NCI-H1436 (cell line): Measurements from ENCODE around the gene MGAT5.
"Not testable (repeated sequence)": the region's sequence is repeated elsewhere in the genome, so short reads cannot be mapped to it uniquely, and the experiment has no call there.

Experiments used
- DNase-seq: peaks from one replicate; lab custom pipeline; 2025; lab: John Stamatoyannopoulos, UW

The MGAT5 gene

GRCh38 chr2:134470561-134471168 lies 216.8 kb downstream of the MGAT5 start:
- DNase-seq: no peak

GRCh38 chr2:134476982-134477381 lies 223.1 kb downstream of the MGAT5 start:
- DNase-seq: not testable (repeated sequence)

- no peak for DNase-seq
These were observed 225.9 kb downstream of the MGAT5 start for GRCh38 chr2:134479696-134480330.

- no peak for DNase-seq
These were observed 228.4 kb downstream of the MGAT5 start for GRCh38 chr2:134482131-134482723.

GRCh38 chr2:134482766-134483340 lies 229.0 kb downstream of the MGAT5 start:
- no peak for DNase-seq

- no peak for DNase-seq
These were observed 236.0 kb downstream of the MGAT5 start for GRCh38 chr2:134489732-134490384.

GRCh38 chr2:134490559-134490958 lies 236.7 kb downstream of the MGAT5 start:
- no peak for DNase-seq

- DNase-seq: no peak
These were observed 237.2 kb downstream of the MGAT5 start for GRCh38 chr2:134491022-134491421.

GRCh38 chr2:134491771-134492441 lies 238.0 kb downstream of the MGAT5 start:
- peak; percentile 50 for DNase-seq

- DNase-seq: no peak
These were observed 239.9 kb downstream of the MGAT5 start for GRCh38 chr2:134493797-134494196.

- no peak for DNase-seq
These were observed 244.8 kb downstream of the MGAT5 start for GRCh38 chr2:134498654-134499053.

- DNase-seq: no peak
These were observed 245.5 kb downstream of the MGAT5 start for GRCh38 chr2:134499307-134499926.

- no peak for DNase-seq
These were observed 246.5 kb downstream of the MGAT5 start for GRCh38 chr2:134500211-134500935.

GRCh38 chr2:134501476-134502091 lies 247.7 kb downstream of the MGAT5 start:
- DNase-seq: no peak

- DNase-seq: no peak
These were observed 248.2 kb downstream of the MGAT5 start for GRCh38 chr2:134502104-134502503.
